Subcutaneous abdominal adipose tissue (tissue), 5 donors: ENCODE measurements around the gene AFF4.

ENCODE experiments used
- H3K27ac ChIP-seq: one replicate; pipeline ENCODE4 v1.7.0; 2013; ENCODE audit warnings: low read depth, mild to moderate bottlenecking, inconsistent platforms, low read length, moderate library complexity
- H3K27me3 ChIP-seq, 5 donors: one replicate each; pipeline ENCODE4 v1.7.0; 2013; ENCODE audit warnings: low read length in 5 of 5, inconsistent platforms in 1 of 5; ENCODE audit not compliant: control insufficient read depth in 5 of 5, insufficient read depth in 4 of 5
- H3K36me3 ChIP-seq, 5 donors: one replicate each; pipeline ENCODE4 v1.7.0; 2013; ENCODE audit warnings: low read length in 5 of 5; ENCODE audit not compliant: control insufficient read depth in 5 of 5, insufficient read depth in 5 of 5
- H3K4me1 ChIP-seq, 5 donors: one replicate each; pipeline ENCODE4 v1.7.0; 2013; ENCODE audit warnings: low read length in 5 of 5, mild to moderate bottlenecking in 3 of 5, moderate library complexity in 1 of 5; ENCODE audit not compliant: control insufficient read depth in 5 of 5, insufficient read depth in 5 of 5
- H3K4me3 ChIP-seq, 5 donors: one replicate each; pipeline ENCODE4 v1.7.0; 2013; ENCODE audit warnings: low read length in 5 of 5, low read depth in 1 of 5
- H3K9ac ChIP-seq, 5 donors: one replicate each; pipeline ENCODE4 v1.7.0; 2013; ENCODE audit warnings: low read length in 5 of 5, mild to moderate bottlenecking in 4 of 5, moderate library complexity in 3 of 5
- H3K9me3 ChIP-seq, 5 donors: one replicate each; pipeline ENCODE4 v1.7.0; 2013; ENCODE audit warnings: low read length in 5 of 5; ENCODE audit not compliant: control insufficient read depth in 5 of 5
- donor health status: healthy.
- donor health status: healthy.
- donor health status: healthy.
- donor health status: healthy.
- donor health status: healthy.

Gene AFF4

DNA sequence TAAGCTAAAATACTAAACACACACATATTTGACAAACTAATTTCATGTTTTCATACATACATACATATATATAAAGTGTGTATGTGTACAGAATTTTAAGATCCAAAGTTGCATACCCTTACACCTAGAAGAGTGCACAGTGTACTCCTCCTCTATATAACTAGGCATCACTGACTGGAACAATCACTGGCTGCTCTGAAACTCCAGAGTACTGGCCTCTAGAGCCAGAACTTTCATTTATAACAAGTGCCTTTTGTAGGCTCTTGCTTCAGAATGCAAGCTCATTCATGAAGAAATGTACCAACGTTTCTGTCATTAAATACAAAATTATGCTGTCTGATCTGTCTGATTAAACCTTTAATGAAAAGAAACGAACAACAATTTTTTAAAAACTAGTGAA lies 86.0 kb downstream of the AFF4 start:
- Histone ChIP-seq H3K9me3 (no peaks in the 10 kb centered on the region), H3K4me3 (no peak overlapping the region), H3K27ac (no peak overlapping the region), H3K27me3 (no peaks in the 10 kb centered on the region), H3K9ac (no peak overlapping the region), H3K36me3 (peaks cover 43 to 71% (median 52%) of the 10 kb centered on the region in 5 donors), H3K4me1 (peaks cover 0 to 14% (median 12%) of the 10 kb centered on the region in 5 donors)

- Histone ChIP-seq H3K36me3 (peaks cover 39 to 63% (median 49%) of the 10 kb centered on the region in 5 donors), H3K4me1 (peaks cover 0 to 14% (median 12%) of the 10 kb centered on the region in 5 donors), H3K27ac (no peak overlapping the region), H3K9ac (no peak overlapping the region), H3K27me3 (no peaks in the 10 kb centered on the region), H3K4me3 (no peak overlapping the region), H3K9me3 (no peaks in the 10 kb centered on the region)
These were observed 87.2 kb downstream of the AFF4 start for GRCh38 chr5:132876020-132876759.

DNA sequence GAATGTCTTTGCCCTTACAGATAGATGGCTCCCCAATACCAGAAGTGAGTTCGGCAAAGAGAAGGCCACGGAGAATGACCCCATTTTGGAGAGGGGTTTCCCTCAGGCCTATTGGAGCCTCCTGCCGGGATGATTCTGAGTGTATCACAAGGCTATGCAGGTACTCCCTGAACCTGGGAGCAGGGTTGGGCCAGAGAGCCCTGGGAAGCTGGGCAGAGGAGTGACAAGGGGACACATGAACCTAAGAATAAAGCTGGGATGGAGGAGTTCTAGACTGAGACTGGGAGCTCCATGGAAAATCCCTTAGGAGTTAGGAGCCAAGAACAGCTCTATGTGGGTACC lies 89.5 kb downstream of the AFF4 start:
- H3K9me3 ChIP-seq: no peaks in the 10 kb centered on the region
- peaks cover 0 to 14% (median 12%) of the 10 kb centered on the region in 5 donors for H3K4me1 ChIP-seq
- H3K36me3 ChIP-seq: peaks cover 19 to 50% (median 40%) of the 10 kb centered on the region in 5 donors
- H3K27ac ChIP-seq: no peak overlapping the region
- H3K4me3 ChIP-seq: no peak overlapping the region
- no peaks in the 10 kb centered on the region for H3K27me3 ChIP-seq
- H3K9ac ChIP-seq: no peak overlapping the region

DNA sequence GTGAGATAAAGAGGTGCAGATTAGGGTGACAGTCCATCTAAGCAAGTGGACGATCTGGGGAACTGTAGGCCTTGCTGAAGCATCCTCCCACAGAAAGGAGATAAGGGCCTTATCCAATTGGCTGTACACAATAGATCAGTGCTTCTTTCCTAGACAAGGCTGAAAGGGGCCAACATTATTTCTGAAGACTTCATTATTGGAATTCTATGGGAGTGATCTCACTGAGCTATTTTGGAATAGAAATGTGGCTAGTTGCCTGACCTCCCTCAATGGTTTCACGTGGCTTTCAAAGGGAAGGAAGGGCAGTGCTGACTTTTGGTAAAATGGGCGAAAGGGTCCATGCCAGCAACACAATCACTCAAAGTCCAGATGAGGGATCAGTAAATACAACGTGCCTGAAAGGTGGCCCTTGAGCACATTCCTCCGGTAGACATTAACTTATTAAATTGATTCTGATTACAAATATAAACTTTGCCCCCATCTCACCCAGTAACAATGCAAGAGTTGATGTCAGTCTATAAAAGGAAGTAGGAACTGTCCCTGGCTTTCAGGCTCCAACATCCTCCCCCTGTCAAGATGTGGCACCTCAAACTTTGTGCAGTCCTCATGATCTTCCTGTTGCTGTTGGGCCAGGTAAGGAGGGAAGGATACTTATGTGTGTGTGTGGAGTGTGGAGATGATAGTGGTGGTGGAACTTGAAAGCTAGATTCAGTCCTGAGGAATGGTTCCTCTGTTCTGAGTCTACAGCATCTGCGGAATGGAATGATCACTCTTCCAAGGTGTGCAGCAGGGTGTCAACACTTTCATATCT lies 90.1 kb downstream of the AFF4 start, which contains the start of gene LEAP2:
TSS of gene LEAP2 (plus strand) at position 550 of the 811 bp plus-strand sequence. CDS start at position 577, 27 bp downstream.
- Histone ChIP-seq H3K27me3 (no peaks in the 10 kb centered on the region), H3K36me3 (peaks cover 14 to 48% (median 41%) of the 10 kb centered on the region in 5 donors), H3K27ac (no peak within 1 kb of the TSS), H3K4me1 (peaks cover 0 to 14% (median 12%) of the 10 kb centered on the region in 5 donors), H3K9me3 (no peaks in the 10 kb centered on the region), H3K9ac (no peak within 1 kb of the TSS), H3K4me3 (no peak within 1 kb of the TSS)

DNA sequence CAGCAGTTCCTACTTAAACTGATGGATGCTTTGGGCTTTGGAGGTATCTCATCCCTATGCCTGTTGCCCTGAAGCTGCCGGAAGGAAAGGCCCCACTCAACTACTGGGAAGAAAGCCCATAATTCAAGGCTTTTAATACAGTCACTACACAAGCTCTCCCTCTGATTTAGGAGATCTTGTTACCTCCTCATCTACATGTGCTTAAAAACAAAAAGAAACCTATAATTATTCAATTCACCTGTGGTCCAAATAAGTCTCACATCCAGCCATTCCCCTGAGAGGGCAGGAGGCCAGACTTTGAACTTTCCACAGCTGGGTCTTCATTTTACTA lies 90.7 kb downstream of the AFF4 start:
- Histone ChIP-seq H3K36me3 (peaks cover 11 to 48% (median 41%) of the 10 kb centered on the region in 5 donors), H3K27ac (no peak overlapping the region), H3K27me3 (no peaks in the 10 kb centered on the region), H3K4me3 (no peak overlapping the region), H3K9ac (no peak overlapping the region), H3K4me1 (peaks cover 0 to 17% (median 14%) of the 10 kb centered on the region in 5 donors), H3K9me3 (no peaks in the 10 kb centered on the region)

DNA sequence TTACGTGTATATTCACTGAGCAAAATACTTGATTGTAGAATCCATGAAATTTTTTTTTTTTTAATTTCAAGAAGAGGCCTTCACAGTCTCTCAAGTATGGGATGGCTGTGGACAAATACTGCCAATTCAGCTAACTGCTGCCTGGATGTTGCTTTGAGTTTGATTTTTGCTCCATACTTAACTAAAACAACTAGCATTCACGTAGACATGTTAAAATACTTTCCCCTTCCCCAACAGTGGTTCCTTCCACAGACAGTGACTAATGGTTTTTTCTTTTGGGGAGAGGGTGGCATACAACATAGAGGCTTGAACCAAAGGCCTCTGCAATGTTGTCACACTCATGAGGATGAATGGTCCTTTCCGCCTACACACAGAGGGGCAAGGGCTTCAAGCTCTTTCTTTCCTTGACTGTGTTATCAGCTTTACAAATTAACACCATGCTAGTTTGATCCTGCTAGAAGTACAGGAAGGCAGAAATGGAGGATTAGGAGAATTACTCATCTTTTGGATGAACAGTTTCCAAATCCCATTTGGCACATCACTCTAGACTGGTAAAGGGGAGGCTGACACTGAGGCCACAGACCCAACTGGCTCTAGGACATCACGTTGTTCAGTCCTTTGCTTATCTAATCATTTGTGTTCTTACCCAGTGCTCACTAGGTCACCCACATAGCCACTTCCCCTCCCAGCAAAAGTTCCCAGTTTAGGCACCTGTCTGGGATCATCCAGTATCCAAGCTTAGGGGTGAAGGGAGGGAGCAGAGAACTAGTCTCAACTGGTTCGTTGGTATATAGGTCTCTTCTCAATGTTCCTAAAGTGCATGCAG lies 91.8 kb downstream of the AFF4 start:
- H3K27ac ChIP-seq: no peak overlapping the region
- no peaks in the 10 kb centered on the region for H3K9me3 ChIP-seq
- H3K27me3 ChIP-seq: no peaks in the 10 kb centered on the region
- peaks cover 11 to 48% (median 38%) of the 10 kb centered on the region in 5 donors for H3K36me3 ChIP-seq
- H3K4me3 ChIP-seq: no peak overlapping the region
- H3K4me1 ChIP-seq: peaks cover 0 to 27% (median 22%) of the 10 kb centered on the region in 5 donors
- H3K9ac ChIP-seq: no peak overlapping the region

GRCh38 chr5:132870801-132871200 lies 92.6 kb downstream of the AFF4 start:
- Histone ChIP-seq H3K27me3 (no peaks in the 10 kb centered on the region), H3K36me3 (peaks cover 5 to 48% (median 31%) of the 10 kb centered on the region in 5 donors), H3K4me3 (no peak overlapping the region), H3K9me3 (no peaks in the 10 kb centered on the region), H3K9ac (no peak overlapping the region), H3K4me1 (peaks cover 0 to 31% (median 26%) of the 10 kb centered on the region in 5 donors), H3K27ac (no peak overlapping the region)

GRCh38 chr5:132868754-132869153 lies 94.7 kb downstream of the AFF4 start:
- Histone ChIP-seq H3K9me3 (no peaks in the 10 kb centered on the region), H3K27ac (no peak overlapping the region), H3K27me3 (no peaks in the 10 kb centered on the region), H3K36me3 (peaks cover 0 to 38% (median 23%) of the 10 kb centered on the region in 5 donors), H3K9ac (peak overlapping the region in 1 of 5 donors; percentile 36), H3K4me3 (no peak overlapping the region), H3K4me1 (peaks cover 0 to 36% (median 28%) of the 10 kb centered on the region in 5 donors)

DNA sequence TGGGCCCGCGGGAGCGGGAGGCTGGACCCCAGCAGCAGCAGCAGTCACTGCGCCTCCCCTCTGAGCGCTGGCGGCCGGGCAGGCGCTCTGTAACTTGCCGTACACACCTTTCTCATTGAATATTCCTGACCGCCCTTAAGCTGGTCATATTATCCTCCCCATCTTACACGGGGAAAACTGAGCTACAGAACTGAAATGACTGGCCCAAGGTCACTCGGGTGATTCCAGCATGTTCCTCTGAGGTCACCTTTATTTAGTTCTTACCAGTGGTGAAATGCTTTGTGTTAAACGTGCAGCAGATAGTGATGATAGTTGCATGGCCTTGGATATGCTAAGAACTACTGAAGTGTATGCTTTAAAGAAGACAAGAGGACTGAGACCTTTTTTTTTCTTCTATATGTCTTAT lies 96.4 kb downstream of the AFF4 start:
- Histone ChIP-seq H3K9me3 (no peaks in the 10 kb centered on the region), H3K36me3 (peaks cover 0 to 32% (median 17%) of the 10 kb centered on the region in 5 donors), H3K27me3 (no peaks in the 10 kb centered on the region)

More for the DNA sequence above, 96.4 kb downstream of the AFF4 start:
- Histone ChIP-seq H3K27ac (peak overlapping the region; percentile 94), H3K9ac (peak overlapping the region; percentile 70 to 95 (median 82)), H3K4me3 (peak overlapping the region; percentile 68 to 92 (median 81)), H3K4me1 (peaks cover 0 to 25% (median 15%) of the 10 kb centered on the region in 5 donors)
